ENCODE measurements around the gene NOTCH1.

- TF ChIP-seq CTCF (conservative IDR thresholded peaks at IDR 0.05) (no peak), ZFX (IDR thresholded peaks at IDR 0.05) (no peak)
Observed at GRCh38 chr9:136445799-136446198, 100.0 kb downstream of the NOTCH1 start.

All from C4-2B (cell line).